ENCODE data around the gene FOXP1. TPM values are rescaled to one million over a fixed set of nuclear protein-coding genes. Genes with fewer than 3 reads are reported as not detected.

The FOXP1 gene
- total and polyA plus RNA-seq, 9 of the 15 experiments (the other 6 are each of a cell fraction or from before 2014, with no cell fraction given), result 7.7 to 34.5 (median 13.7) TPM

DNA sequence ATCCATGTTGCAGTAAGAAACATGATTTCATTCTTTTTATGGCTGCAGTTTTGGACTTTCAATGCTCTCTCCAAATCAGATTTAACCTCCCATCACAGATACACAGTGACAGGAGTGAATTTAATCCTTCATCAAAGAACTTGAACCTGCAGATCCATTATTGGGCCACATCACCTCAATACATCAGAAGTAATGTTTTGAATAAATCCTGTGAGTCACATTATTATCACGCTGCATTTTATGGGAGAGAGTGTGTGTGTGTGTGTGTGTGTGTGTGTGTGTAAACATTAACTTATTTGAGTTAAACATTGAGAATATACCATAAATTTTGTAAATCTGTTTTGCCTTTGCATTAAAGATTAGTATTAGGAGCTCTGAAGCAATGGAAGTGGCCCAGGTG is 316.7 kb downstream of the FOXP1 start (continued):
- TF ChIP-seq, protein P1, sequence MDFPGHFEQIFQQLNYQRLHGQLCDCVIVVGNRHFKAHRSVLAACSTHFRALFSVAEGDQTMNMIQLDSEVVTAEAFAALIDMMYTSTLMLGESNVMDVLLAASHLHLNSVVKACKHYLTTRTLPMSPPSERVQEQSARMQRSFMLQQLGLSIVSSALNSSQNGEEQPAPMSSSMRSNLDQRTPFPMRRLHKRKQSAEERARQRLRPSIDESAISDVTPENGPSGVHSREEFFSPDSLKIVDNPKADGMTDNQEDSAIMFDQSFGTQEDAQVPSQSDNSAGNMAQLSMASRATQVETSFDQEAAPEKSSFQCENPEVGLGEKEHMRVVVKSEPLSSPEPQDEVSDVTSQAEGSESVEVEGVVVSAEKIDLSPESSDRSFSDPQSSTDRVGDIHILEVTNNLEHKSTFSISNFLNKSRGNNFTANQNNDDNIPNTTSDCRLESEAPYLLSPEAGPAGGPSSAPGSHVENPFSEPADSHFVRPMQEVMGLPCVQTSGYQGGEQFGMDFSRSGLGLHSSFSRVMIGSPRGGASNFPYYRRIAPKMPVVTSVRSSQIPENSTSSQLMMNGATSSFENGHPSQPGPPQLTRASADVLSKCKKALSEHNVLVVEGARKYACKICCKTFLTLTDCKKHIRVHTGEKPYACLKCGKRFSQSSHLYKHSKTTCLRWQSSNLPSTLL (IDR thresholded peaks at IDR 0.05), result no peak
- TF ChIP-seq SP1 (CRISPR knock-in tag; IDR thresholded peaks at IDR 0.05) (no peak), PHB2 (IDR thresholded peaks at IDR 0.05; ENCODE audit: low read depth) (no peak), ZNF695 (CRISPR knock-in tag; IDR thresholded peaks at IDR 0.05) (no peak), HMGN3 (IDR thresholded peaks at IDR 0.05; ENCODE audit: borderline replicate concordance, extremely low read depth, insufficient read length, low read depth, low read length) (no peak), RBM39 (optimal IDR thresholded peaks at IDR 0.05; ENCODE audit: low read depth, low read length) (no peak), ZNF436 (CRISPR knock-in tag; IDR thresholded peaks at IDR 0.05) (no peak)

DNA sequence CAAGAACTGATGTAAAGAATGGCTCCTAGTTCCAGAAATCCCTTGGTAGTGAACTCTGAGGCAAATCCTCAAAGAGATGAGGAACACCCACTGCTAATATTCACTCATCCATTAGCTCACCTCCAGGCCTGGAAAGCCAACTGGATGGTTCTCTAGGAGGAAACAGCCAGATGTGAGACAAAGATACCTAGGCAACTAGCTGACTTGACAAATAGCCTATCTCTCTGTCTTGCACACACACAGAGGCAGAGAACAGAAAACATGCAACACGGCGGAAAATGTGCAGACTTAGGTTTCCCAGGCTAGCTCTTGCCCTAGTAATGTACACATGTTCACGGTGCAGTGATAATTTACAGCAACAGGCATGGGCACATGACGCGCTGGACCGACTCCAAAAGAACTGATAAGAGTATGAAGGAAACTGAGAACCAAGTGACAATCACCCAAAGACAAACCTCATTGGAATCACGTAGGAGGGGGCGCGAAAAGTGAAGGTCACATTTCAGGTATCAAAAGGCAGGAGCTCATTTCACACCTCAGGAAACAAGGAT is 318.1 kb downstream of the FOXP1 start:
- WGBS (ENCODE audit: insufficient coverage, low coverage, missing lambda C conversion rate), result 11% methylated on average over 9 of the region's 9 CpGs
- H2AFZ ChIP-seq (ENCODE audit: low read depth, low read length), result peak overlapping the region; percentile 58
- no peaks in the 10 kb centered on the region; the same call in 1 of the 2 replicates for H4K20me1 ChIP-seq (replicated peaks; ENCODE audit: control insufficient read depth, insufficient read depth, low read length)
- peak overlapping the region; percentile 37 for H3K4me2 ChIP-seq (ENCODE audit: insufficient read depth, low read length)
- FAIRE-seq (no peak), ATAC-seq (peak; percentile 76), DNase-seq (ENCODE audit: extremely low read depth in 1 of 4, low spot score in 3 of 4) (peak in 1 of 4 experiments; percentile 41)
- H3K4me3 ChIP-seq, result no peak overlapping the region
- intact Hi-C loops (cut with micrococcal nuclease), result no loop called here
- no peak overlapping the region for H3K9ac ChIP-seq (ENCODE audit: insufficient read depth in 1 of 2, low read depth in 2 of 2, low read length in 2 of 2)
- in situ Hi-C loops (cut with MboI), result no loop called here
- H3K9me1 ChIP-seq (ENCODE audit: control insufficient read depth, insufficient read depth, low read length), result no peaks in the 10 kb centered on the region
- no TSS peak for BruUV-seq (replicated peaks)
- H3K27ac ChIP-seq (ENCODE audit: extremely low read depth, low read depth, low read length), result no peak overlapping the region
- H3K9me3 ChIP-seq (replicated peaks; ENCODE audit: control insufficient read depth, insufficient read depth, low read depth, low read length), result no peaks in the 10 kb centered on the region
- no peaks in the 10 kb centered on the region for H3K36me3 ChIP-seq (ENCODE audit: control insufficient read depth, insufficient read depth, low read length)
- peaks cover 7 to 21% of the 10 kb centered on the region in 2 experiments; a peak in 3 of 5 replicates for H3K4me1 ChIP-seq (replicated peaks in 1 of 2; ENCODE audit: control insufficient read depth in 2 of 2, insufficient read depth in 2 of 2, low read length in 2 of 2)
- H3K79me2 ChIP-seq (ENCODE audit: control insufficient read depth, insufficient read depth, low read length), result no peaks in the 10 kb centered on the region
- ChIA-PET CTCF (ENCODE audit: low intra/inter-chr PET ratio) (no interaction called here), POLR2A (interaction anchor here (1.0 kb wide), 2 partner anchors 9 to 13 kb away, joined by 3 to 4 read pairs; no protein-coding TSS in a partner anchor)
- no peaks in the 10 kb centered on the region for H3K27me3 ChIP-seq (ENCODE audit: control insufficient read depth in 2 of 2, insufficient read depth in 2 of 2, low read length in 2 of 2)
- TF ChIP-seq ZKSCAN3 (CRISPR knock-in tag; IDR thresholded peaks at IDR 0.05), result 0 out of 2 replicates have a peak, but pooled peaks have one; percentile 17
- no peak for TF ChIP-seq NFXL1 (CRISPR knock-in tag; IDR thresholded peaks at IDR 0.05)
- TF ChIP-seq, protein P2, sequence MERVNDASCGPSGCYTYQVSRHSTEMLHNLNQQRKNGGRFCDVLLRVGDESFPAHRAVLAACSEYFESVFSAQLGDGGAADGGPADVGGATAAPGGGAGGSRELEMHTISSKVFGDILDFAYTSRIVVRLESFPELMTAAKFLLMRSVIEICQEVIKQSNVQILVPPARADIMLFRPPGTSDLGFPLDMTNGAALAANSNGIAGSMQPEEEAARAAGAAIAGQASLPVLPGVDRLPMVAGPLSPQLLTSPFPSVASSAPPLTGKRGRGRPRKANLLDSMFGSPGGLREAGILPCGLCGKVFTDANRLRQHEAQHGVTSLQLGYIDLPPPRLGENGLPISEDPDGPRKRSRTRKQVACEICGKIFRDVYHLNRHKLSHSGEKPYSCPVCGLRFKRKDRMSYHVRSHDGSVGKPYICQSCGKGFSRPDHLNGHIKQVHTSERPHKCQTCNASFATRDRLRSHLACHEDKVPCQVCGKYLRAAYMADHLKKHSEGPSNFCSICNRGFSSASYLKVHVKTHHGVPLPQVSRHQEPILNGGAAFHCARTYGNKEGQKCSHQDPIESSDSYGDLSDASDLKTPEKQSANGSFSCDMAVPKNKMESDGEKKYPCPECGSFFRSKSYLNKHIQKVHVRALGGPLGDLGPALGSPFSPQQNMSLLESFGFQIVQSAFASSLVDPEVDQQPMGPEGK (CRISPR knock-in tag; IDR thresholded peaks at IDR 0.05; ENCODE audit: borderline replicate concordance), result no peak
- no peak for TF ChIP-seq ZBTB7A (IDR thresholded peaks at IDR 0.05; ENCODE audit: borderline replicate concordance, control insufficient read depth, low read depth, low read length)
- TF ChIP-seq SREBF2 (CRISPR knock-in tag; IDR thresholded peaks at IDR 0.05), result no peak
- TF ChIP-seq SIN3B (IDR thresholded peaks at IDR 0.05; ENCODE audit: low read depth), result no peak
- TF ChIP-seq PCBP1 (IDR thresholded peaks at IDR 0.05; ENCODE audit: low read depth, low read length, poor library complexity, severe bottlenecking), result no peak
- TF ChIP-seq ZNF23 (CRISPR knock-in tag; IDR thresholded peaks at IDR 0.05), result no peak
- TF ChIP-seq MAFG (tag; conservative IDR thresholded peaks at IDR 0.05), result peak; percentile 78
- 0 out of 4 replicates have a peak, but pooled peaks of 1 of the 2 experiments have one; percentile 9 for TF ChIP-seq KDM1A (IDR thresholded peaks at IDR 0.05)
- TF ChIP-seq C11orf30 (IDR thresholded peaks at IDR 0.05; ENCODE audit: low read depth), result peak; percentile 84
- TF ChIP-seq STAT5B (CRISPR knock-in tag; IDR thresholded peaks at IDR 0.05), result no peak
